ENCODE results near the gene LOXL1.

The LOXL1 gene

GRCh38 chr15:73926219-73927002 is at the start of gene LOXL1:
TSS of gene LOXL1 (plus strand) at chr15:73926462. CDS start at chr15:73926784, 322 bp downstream.
- no peaks in the 10 kb centered on the region for H3K27me3 ChIP-seq (ENCODE audit: insufficient read depth, low read length, poor library complexity)
- no peaks in the 10 kb centered on the region for H4K20me1 ChIP-seq (ENCODE audit: insufficient read depth, low read length)
- DNase-seq (no peak), ATAC-seq (ENCODE audit: insufficient read depth, low read depth) (no peak)
- H3K9me3 ChIP-seq (ENCODE audit: insufficient read depth, low read length, severe bottlenecking): no peaks in the 10 kb centered on the region
- H3K9ac ChIP-seq (ENCODE audit: low read depth, low read length): no peak within 1 kb of the TSS
- H3K79me2 ChIP-seq (ENCODE audit: insufficient read depth, low read length): no peaks in the 10 kb centered on the region
- no peaks in the 10 kb centered on the region for H3K4me1 ChIP-seq (ENCODE audit: insufficient read depth, low read length)
- TF ChIP-seq EZH2 (IDR thresholded peaks at IDR 0.05; ENCODE audit: borderline replicate concordance, low read depth, low read length, severe bottlenecking) (no peak), CTCF (IDR thresholded peaks at IDR 0.05; ENCODE audit: borderline replicate concordance, extremely low read depth, low read length, poor library complexity, severe bottlenecking) (no peak)
- no peak within 1 kb of the TSS for H2AFZ ChIP-seq (ENCODE audit: low read depth, low read length)
- H3K4me3 ChIP-seq (ENCODE audit: low read depth in 1 of 2, low read length in 2 of 2): no peak within 1 kb of the TSS
- H3K27ac ChIP-seq (ENCODE audit: low read length): no peak within 1 kb of the TSS
- H3K36me3 ChIP-seq (ENCODE audit: insufficient read depth, low read length): no peaks in the 10 kb centered on the region
- H3K4me2 ChIP-seq (ENCODE audit: insufficient read depth, low read length): no peak within 1 kb of the TSS

GRCh38 chr15:73879426-73879825 is 46.8 kb upstream of the LOXL1 start:
- DNase-seq: no peak
- Histone ChIP-seq H2AFZ (ENCODE audit: low read depth, low read length) (no peak overlapping the region), H3K4me1 (ENCODE audit: insufficient read depth, low read length) (no peaks in the 10 kb centered on the region), H3K36me3 (ENCODE audit: insufficient read depth, low read length) (no peaks in the 10 kb centered on the region), H3K9me3 (ENCODE audit: insufficient read depth, low read length, severe bottlenecking) (no peaks in the 10 kb centered on the region), H3K27ac (ENCODE audit: low read length) (no peak overlapping the region), H3K27me3 (ENCODE audit: insufficient read depth, low read length, poor library complexity) (no peaks in the 10 kb centered on the region), H3K79me2 (ENCODE audit: insufficient read depth, low read length) (no peaks in the 10 kb centered on the region), H3K4me2 (ENCODE audit: insufficient read depth, low read length) (no peak overlapping the region), H3K9ac (ENCODE audit: low read depth, low read length) (no peak overlapping the region), H3K4me3 (ENCODE audit: low read depth in 1 of 2, low read length in 2 of 2) (no peak overlapping the region), H4K20me1 (ENCODE audit: insufficient read depth, low read length) (no peaks in the 10 kb centered on the region)
- TF ChIP-seq EZH2 (IDR thresholded peaks at IDR 0.05; ENCODE audit: borderline replicate concordance, low read depth, low read length, severe bottlenecking) (no peak), CTCF (IDR thresholded peaks at IDR 0.05; ENCODE audit: borderline replicate concordance, extremely low read depth, low read length, poor library complexity, severe bottlenecking) (no peak)
- ATAC-seq (ENCODE audit: insufficient read depth, low read depth): no peak

- no peaks in the 10 kb centered on the region for H3K36me3 ChIP-seq (ENCODE audit: insufficient read depth, low read length)
- H3K4me1 ChIP-seq (ENCODE audit: insufficient read depth, low read length): no peaks in the 10 kb centered on the region
- no peak overlapping the region for H3K9ac ChIP-seq (ENCODE audit: low read depth, low read length)
- no peak overlapping the region for H3K4me3 ChIP-seq (ENCODE audit: low read depth in 1 of 2, low read length in 2 of 2)
- H3K4me2 ChIP-seq (ENCODE audit: insufficient read depth, low read length): no peak overlapping the region
- no peak overlapping the region for H2AFZ ChIP-seq (ENCODE audit: low read depth, low read length)
- TF ChIP-seq CTCF (IDR thresholded peaks at IDR 0.05; ENCODE audit: borderline replicate concordance, extremely low read depth, low read length, poor library complexity, severe bottlenecking): no peak
- no peak for TF ChIP-seq EZH2 (IDR thresholded peaks at IDR 0.05; ENCODE audit: borderline replicate concordance, low read depth, low read length, severe bottlenecking)
- no peaks in the 10 kb centered on the region for H4K20me1 ChIP-seq (ENCODE audit: insufficient read depth, low read length)
- no peaks in the 10 kb centered on the region for H3K9me3 ChIP-seq (ENCODE audit: insufficient read depth, low read length, severe bottlenecking)
- no peak overlapping the region for H3K27ac ChIP-seq (ENCODE audit: low read length)
- DNase-seq (no peak), ATAC-seq (ENCODE audit: insufficient read depth, low read depth) (no peak)
- H3K79me2 ChIP-seq (ENCODE audit: insufficient read depth, low read length): no peaks in the 10 kb centered on the region
- no peaks in the 10 kb centered on the region for H3K27me3 ChIP-seq (ENCODE audit: insufficient read depth, low read length, poor library complexity)
Measured at GRCh38 chr15:73881579-73882320, 44.5 kb upstream of the LOXL1 start.
